HEK293T (cell line): ENCODE results near the gene NOTCH1.

Experiments used
- BHLHE40 ChIP-seq: fragments of 450-650 bp; IDR thresholded peaks from 2 replicates; pipeline ENCODE4 v1.6.1; 2016; ENCODE audit warnings: mild to moderate bottlenecking, moderate library complexity, borderline replicate concordance
- CTBP1 ChIP-seq: fragments of 450-650 bp; IDR thresholded peaks from 2 replicates; pipeline ENCODE4 v1.6.1; 2016; ENCODE audit warnings: borderline replicate concordance
- FOXA1 ChIP-seq: fragments of 450-650 bp; IDR thresholded peaks from 2 replicates; pipeline ENCODE4 v1.6.1; 2016; ENCODE audit warnings: mild to moderate bottlenecking
- FOXK2 ChIP-seq: fragments of 450-650 bp; IDR thresholded peaks from 2 replicates; pipeline ENCODE4 v1.6.1; 2016; ENCODE audit warnings: mild to moderate bottlenecking
- FOXM1 ChIP-seq: fragments of 450-650 bp; IDR thresholded peaks from 2 replicates; pipeline ENCODE4 v1.6.1; 2017; ENCODE audit warnings: mild to moderate bottlenecking, borderline replicate concordance
- HDGF ChIP-seq: fragments of 450-650 bp; IDR thresholded peaks from 2 replicates; pipeline ENCODE4 v1.6.1; 2017; ENCODE audit warnings: antibody characterized with exemption, borderline replicate concordance
- NFRKB ChIP-seq: fragments of 450-650 bp; IDR thresholded peaks from 2 replicates; pipeline ENCODE4 v1.6.1; 2016; ENCODE audit warnings: mild to moderate bottlenecking, moderate library complexity
- SP1 ChIP-seq: fragments of 450-650 bp; IDR thresholded peaks from 2 replicates; pipeline ENCODE4 v1.6.1; 2017
- SUZ12 ChIP-seq: fragments of 450-650 bp; IDR thresholded peaks from 2 replicates; pipeline ENCODE4 v1.6.1; 2016; ENCODE audit warnings: mild to moderate bottlenecking
- ZNF384 ChIP-seq: fragments of 450-650 bp; IDR thresholded peaks from 2 replicates; pipeline ENCODE4 v1.6.1; 2016

DNA sequence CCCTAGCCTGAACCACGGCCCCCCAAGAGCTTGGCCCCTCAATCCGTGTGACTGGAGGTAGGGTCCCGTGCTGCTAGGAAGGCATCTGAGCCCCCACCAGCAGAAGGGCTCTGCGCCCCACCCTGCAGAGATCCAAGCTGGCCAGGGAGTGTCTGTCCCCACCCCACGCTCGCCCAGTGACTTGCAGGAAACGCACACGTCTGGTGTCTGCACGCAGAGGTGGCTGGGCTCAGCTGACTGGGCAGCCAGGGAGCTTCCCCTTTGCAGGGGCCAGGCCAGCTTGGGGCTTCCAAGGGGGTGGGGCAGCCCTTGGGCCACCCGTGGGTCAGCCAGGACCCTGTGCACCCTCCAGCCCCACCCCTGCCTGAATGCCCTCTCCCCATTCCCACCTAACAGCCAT lies 24.3 kb downstream of the NOTCH1 start:
- TF ChIP-seq SP1 = no peak
- no peak for TF ChIP-seq BHLHE40
- no peak for TF ChIP-seq FOXM1
- no peak for TF ChIP-seq CTBP1
- TF ChIP-seq FOXK2 = no peak
- TF ChIP-seq NFRKB = no peak
- TF ChIP-seq HDGF = no peak
- TF ChIP-seq FOXA1 = no peak
- TF ChIP-seq ZNF384 = no peak
- TF ChIP-seq SUZ12 = no peak
